GM12878 (cell line): Measurements from ENCODE around the gene DIDO1. TPM values are rescaled to one million over a fixed set of nuclear protein-coding genes. Genes with fewer than 3 reads are reported as not detected.
A peak's percentile ranks its signal among the peaks of the same experiment; 100 is the strongest.

Experiments used
- ATAC-seq: fragments of 200-7000 bp; cut with Tn5 transposase; 3 replicates; pipeline ENCODE4 v1.9.1; 2020; ENCODE audit warnings: mild to moderate bottlenecking, moderate library complexity
- BruUV-seq: library from RNA; stranded (reverse); fragments of 400-500 nt; replicated peaks from 2 replicates; lab custom pipeline; 2021; lab: Mats Ljungman, UMichigan
- CTCF ChIA-PET: fragments of 300-600 bp; sonication (Branson Sonifier 250); formaldehyde crosslinking; extraction: SDS; loops from one replicate; lab custom pipeline; 2021; ENCODE audit warnings: inconsistent platforms; lab: Yijun Ruan, JAX
- POLR2A ChIA-PET: fragments of 350-600 bp; formaldehyde crosslinking; extraction: SDS; loops from one replicate; lab custom pipeline; 2021; ENCODE audit warnings: inconsistent platforms; lab: Charles Lee
- RAD21 ChIA-PET: fragments of 300-600 bp; sonication (Branson Sonifier 250); formaldehyde crosslinking; loops from one replicate; lab custom pipeline; 2023; ENCODE audit warnings: antibody characterized with exemption; ENCODE audit not compliant: unreplicated experiment; lab: Charles Lee
- SMC1A ChIA-PET: fragments of 300-600 bp; sonication (Branson Sonifier 250); formaldehyde crosslinking; loops from one replicate; lab custom pipeline; 2023; ENCODE audit not compliant: unreplicated experiment, uncharacterized antibody; lab: Charles Lee
- DNase-seq: peaks from one replicate; pipeline ENCODE4 v3.0.0-alpha.2; 2011; ENCODE audit warnings: low read depth, low spot score
- FAIRE-seq: peaks from 3 replicates; lab custom pipeline; 2011; peaks lifted over from hg19 to GRCh38; lab: Jason Lieb, UNC
- H2AFZ ChIP-seq: 2 replicates; pipeline ENCODE4 v1.6.0; 2011; ENCODE audit warnings: low read depth, low read length, control low read depth; ENCODE audit not compliant: control insufficient read depth
- H3K27ac ChIP-seq: 2 replicates; pipeline ENCODE4 v1.5.1; 2011; ENCODE audit warnings: control low read depth; ENCODE audit not compliant: control insufficient read depth, insufficient read depth
- H3K27me3 ChIP-seq, 2 experiments: replicated peaks in 1 of 2; 2 replicates each; pipeline versions ENCODE4 v1.6.0 to v1.6.1; 2011; ENCODE audit warnings: low read length in 1 of 2; ENCODE audit not compliant: control insufficient read depth in 2 of 2, insufficient read depth in 2 of 2
- H3K36me3 ChIP-seq, 2 experiments: 2 replicates each; pipeline ENCODE4 v1.5.1; 2011; ENCODE audit warnings: low read length in 1 of 2; ENCODE audit not compliant: control insufficient read depth in 2 of 2, insufficient read depth in 2 of 2
- H3K4me1 ChIP-seq: 2 replicates; pipeline ENCODE4 v1.6.1; 2011; ENCODE audit warnings: mild to moderate bottlenecking, low read length, moderate library complexity, mixed read lengths; ENCODE audit not compliant: control insufficient read depth, insufficient read depth
- H3K4me2 ChIP-seq: 2 replicates; pipeline ENCODE4 v1.6.0; 2011; ENCODE audit warnings: control low read depth; ENCODE audit not compliant: control insufficient read depth, insufficient read depth
- H3K4me3 ChIP-seq: fragments of 200-600 bp; sonication (generic); 2 replicates; pipeline ENCODE4 v1.5.1; 2016
- H3K79me2 ChIP-seq: 2 replicates; pipeline ENCODE4 v1.6.0; 2011; ENCODE audit warnings: low read length; ENCODE audit not compliant: control insufficient read depth, insufficient read depth
- H3K9ac ChIP-seq: 2 replicates; pipeline ENCODE4 v1.8.0; 2011; ENCODE audit warnings: low read length, control low read depth, mixed read lengths; ENCODE audit not compliant: control insufficient read depth, insufficient read depth
- H3K9me3 ChIP-seq: replicated peaks from 3 replicates; pipeline ENCODE4 v1.5.1; 2011; ENCODE audit warnings: mild to moderate bottlenecking, low read length; ENCODE audit not compliant: control insufficient read depth, insufficient read depth
- H4K20me1 ChIP-seq: 2 replicates; pipeline ENCODE4 v1.6.0; 2011; ENCODE audit not compliant: control insufficient read depth, insufficient read depth
- BCL11A ChIP-seq: IDR thresholded peaks from 2 replicates; pipeline ENCODE4 v1.6.1; 2011; ENCODE audit warnings: low read depth, low read length
- BRCA1 ChIP-seq: IDR thresholded peaks from 2 replicates; pipeline ENCODE4 v1.6.1; 2011; ENCODE audit warnings: low read depth, low read length, improper control_type of control experiment
- FOXK2 ChIP-seq: fragments of 450-650 bp; IDR thresholded peaks from 2 replicates; pipeline ENCODE4 v1.6.1; 2017; ENCODE audit warnings: mild to moderate bottlenecking, moderate library complexity
- IRF3 ChIP-seq: fragments of 450-650 bp; IDR thresholded peaks from 2 replicates; pipeline ENCODE4 v1.6.1; 2014; ENCODE audit warnings: mild to moderate bottlenecking
- SREBF1 ChIP-seq: IDR thresholded peaks from 2 replicates; pipeline ENCODE4 v1.6.1; 2012; ENCODE audit warnings: mild to moderate bottlenecking, low read length
- TARDBP ChIP-seq: IDR thresholded peaks from 2 replicates; pipeline ENCODE4 v1.6.1; 2016; ENCODE audit warnings: borderline replicate concordance
- WRNIP1 ChIP-seq: IDR thresholded peaks from 2 replicates; pipeline ENCODE4 v1.6.1; 2011; ENCODE audit warnings: low read depth, low read length, improper control_type of control experiment, borderline replicate concordance
- ZBTB4 ChIP-seq: fragments of 450-650 bp; formaldehyde crosslinking; IDR thresholded peaks from 2 replicates; pipeline ENCODE4 v1.4.0; 2022; ENCODE audit warnings: mild to moderate bottlenecking, moderate library complexity
- ZNF217 ChIP-seq: fragments of 450-650 bp; IDR thresholded peaks from 2 replicates; pipeline ENCODE4 v1.6.1; 2017; ENCODE audit warnings: antibody characterized with exemption, mild to moderate bottlenecking
- WGBS: methylation state at CpG from one replicate; pipeline ENCODE4 v1.1.6; 2016; ENCODE audit warnings: low lambda C conversion rate; ENCODE audit not compliant: insufficient replicate concordance, insufficient coverage; ENCODE audit errors: missing lambda C conversion rate; 5-methylcytosine and 5-hydroxymethylcytosine counted together
- in situ Hi-C: fragments of 300-500 bp; cut with MboI; formaldehyde crosslinking; loops from 9 replicates; pipeline ENCODE4 v1.14.3; 2018; ENCODE audit warnings: mixed read lengths
- intact Hi-C: fragments of 100-400 bp; cut with micrococcal nuclease; formaldehyde crosslinking; loops from one replicate; pipeline ENCODE4 v1.14.2; 2022; ENCODE audit not compliant: unreplicated experiment
- polyA plus RNA-seq, 11 experiments: library from polyadenylated mRNA; depleted of rRNA in 4 of 11; unstranded in 6 of 11; stranded (reverse) in 5 of 11; fragments of >200 nt; fragmentation: Nextera tagmentation in 4 of 11; fragmentation: Illumina TruSeq in 1 of 11; extraction: Ambion mirVana in 4 of 11; extraction: Trizol in 1 of 11; gene quantifications; 1 replicate in 1 of 11; 2 replicates in 10 of 11; pipeline versions ENCODE4 v1.2.1 to v1.2.3, GENCODE V29; 2011 to 2016; ENCODE audit warnings: inconsistent platforms in 2 of 11, missing spikeins in 2 of 11, low read depth in 1 of 11
- total RNA-seq, 4 experiments: library from RNA; depleted of rRNA in 3 of 4; stranded (reverse); fragments of >200 nt in 3 of 4; fragmentation: Illumina TruSeq in 1 of 4; extraction: Trizol in 1 of 4; gene quantifications; 2 replicates each; pipeline versions ENCODE4 v1.2.1 to v1.2.3, GENCODE V29; 2013 to 2021

DIDO1 gene
- total and polyA plus RNA-seq, 10 of the 15 experiments (the other 5 are each of a cell fraction or from before 2014, with no cell fraction given), result 5.5 to 56.4 (median 38.4) TPM

GRCh38 chr20:62898093-62898964, 28.0 kb downstream of the DIDO1 start:
- intact Hi-C loops (no loop called here), in situ Hi-C loops (no loop called here)
- BruUV-seq, result no TSS peak
- H3K4me3 ChIP-seq, result no peak overlapping the region
- peak overlapping the region; percentile 91; the same call in 1 of the 2 replicates for H3K4me2 ChIP-seq
- ChIA-PET CTCF (interaction anchor here (0.8 to 8.2 kb wide), 8 partner anchors 10 to 111 kb away, joined by 3 to 92 read pairs (median 4); partner anchors contain the start of gene DIDO1), RAD21 (interaction anchor here (1.8 to 4.4 kb wide), 2 partner anchors 55 to 111 kb away, joined by 5 to 21 read pairs; no protein-coding TSS in a partner anchor), SMC1A (interaction anchor here (0.6 to 3.0 kb wide), 12 partner anchors 19 to 486 kb away, joined by 3 to 21 read pairs (median 4); no protein-coding TSS in a partner anchor), POLR2A (no interaction called here)
- H3K9ac ChIP-seq, result no peak overlapping the region
- H4K20me1 ChIP-seq, result peaks cover 3% of the 10 kb centered on the region; the same call in 1 of the 2 replicates
- H3K36me3 ChIP-seq, result peaks cover 10 to 31% of the 10 kb centered on the region in 2 experiments; a peak in 3 of 4 replicates
- H3K9me3 ChIP-seq, result no peaks in the 10 kb centered on the region
- ATAC-seq (no peak), DNase-seq (no peak), FAIRE-seq (no peak)
- no peak for TF ChIP-seq SREBF1
- no peak for TF ChIP-seq BCL11A
- no peak for TF ChIP-seq ZBTB4
- TF ChIP-seq ZNF217, result no peak
- TF ChIP-seq TARDBP, result no peak
- no peak for TF ChIP-seq IRF3
- TF ChIP-seq WRNIP1, result no peak
- TF ChIP-seq FOXK2, result no peak
- no peak for TF ChIP-seq BRCA1
- no peak overlapping the region for H2AFZ ChIP-seq
- peaks cover 2% of the 10 kb centered on the region; the same call in 1 of the 2 replicates for H3K79me2 ChIP-seq
- peaks cover 25% of the 10 kb centered on the region for H3K4me1 ChIP-seq
- 96% methylated on average over 16 of the region's 16 CpGs for WGBS
- no peaks in the 10 kb centered on the region for H3K27me3 ChIP-seq
- H3K27ac ChIP-seq, result no peak overlapping the region
